H1 (cell line): ENCODE results near the gene KLHL29. TPM values are rescaled to one million over a fixed set of nuclear protein-coding genes. Genes with fewer than 3 reads are reported as not detected.

Experiments
- CTCF ChIA-PET: fragments of 300-600 bp; sonication (Branson Sonifier 250); formaldehyde crosslinking; loops from one replicate; lab custom pipeline; 2021; ENCODE audit not compliant: partially characterized antibody; lab: Charles Lee
- POLR2A ChIA-PET: fragments of 300-600 bp; sonication (Branson Sonifier 250); formaldehyde crosslinking; loops from one replicate; lab custom pipeline; 2021; ENCODE audit warnings: inconsistent platforms; ENCODE audit not compliant: partially characterized antibody; lab: Charles Lee
- DNase-seq, 2 experiments: peaks; one replicate each; pipeline versions ENCODE4 v3.0.0 to v3.0.0-alpha.2; 2010 to 2022; ENCODE audit warnings: low spot score in 2 of 2, low read depth in 1 of 2, mixed read lengths in 1 of 2
- FAIRE-seq: peaks from 2 replicates; lab custom pipeline; 2011; peaks lifted over from hg19 to GRCh38; lab: Jason Lieb, UNC
- H2AFZ ChIP-seq: 2 replicates; pipeline ENCODE4 v1.8.1; 2012; ENCODE audit warnings: low read length, inconsistent platforms
- H2AK5ac ChIP-seq: 2 replicates; pipeline ENCODE4 v1.6.1; 2013; ENCODE audit warnings: low read depth, low read length
- H2BK120ac ChIP-seq: replicated peaks from 2 replicates; pipeline ENCODE3; 2013; ENCODE audit warnings: low read depth, low read length, inconsistent platforms
- H2BK12ac ChIP-seq: 2 replicates; pipeline ENCODE4 v1.6.1; 2013; ENCODE audit warnings: low read depth, low read length
- H2BK15ac ChIP-seq: 2 replicates; pipeline ENCODE4 v1.6.1; 2013; ENCODE audit warnings: low read length
- H2BK20ac ChIP-seq: 2 replicates; pipeline ENCODE4 v1.6.1; 2013; ENCODE audit warnings: low read length
- H2BK5ac ChIP-seq: 2 replicates; pipeline ENCODE4 v1.6.1; 2013; ENCODE audit warnings: low read depth, low read length
- H3K14ac ChIP-seq: 2 replicates; pipeline ENCODE4 v1.6.1; 2013; ENCODE audit warnings: inconsistent platforms; ENCODE audit not compliant: insufficient read length
- H3K18ac ChIP-seq: 2 replicates; pipeline ENCODE4 v1.6.1; 2013; ENCODE audit warnings: low read length; ENCODE audit errors: extremely low read depth
- H3K23ac ChIP-seq: 2 replicates; pipeline ENCODE4 v1.6.1; 2013; ENCODE audit warnings: inconsistent platforms; ENCODE audit not compliant: insufficient read length
- H3K23me2 ChIP-seq: 2 replicates; pipeline ENCODE4 v1.6.1; 2013; ENCODE audit warnings: low read depth, low read length
- H3K27ac ChIP-seq: 2 replicates; pipeline ENCODE4 v1.6.1; 2011; ENCODE audit warnings: low read depth, low read length, inconsistent platforms
- H3K27me3 ChIP-seq, 4 experiments: replicated peaks in 1 of 4; 1 replicate in 1 of 4; 2 replicates in 3 of 4; pipeline versions ENCODE4 v1.6.1 to v1.8.1; 2011 to 2013; ENCODE audit warnings: low read length in 3 of 4, mild to moderate bottlenecking in 3 of 4, inconsistent platforms in 2 of 4, mixed read lengths in 2 of 4, moderate library complexity in 1 of 4; ENCODE audit not compliant: control insufficient read depth in 3 of 4, insufficient read depth in 3 of 4; ENCODE audit errors: extremely low read depth in 1 of 4
- H3K36me3 ChIP-seq, 4 experiments: 2 replicates each; pipeline versions ENCODE4 v1.6.1 to v1.8.1; 2011 to 2013; ENCODE audit warnings: mild to moderate bottlenecking in 4 of 4, low read length in 3 of 4, moderate library complexity in 2 of 4, control low read depth in 1 of 4, inconsistent platforms in 1 of 4; ENCODE audit not compliant: insufficient read depth in 4 of 4, control insufficient read depth in 2 of 4
- H3K4ac ChIP-seq: replicated peaks from 2 replicates; pipeline ENCODE3; 2013; ENCODE audit warnings: low read length, low read depth, mixed read lengths, inconsistent platforms; ENCODE audit not compliant: insufficient read length
- H3K4me1 ChIP-seq, 4 experiments: replicated peaks in 1 of 4; 1 replicate in 1 of 4; 2 replicates in 3 of 4; pipeline versions ENCODE4 v1.6.1 to v1.8.1; 2011 to 2013; ENCODE audit warnings: low read length in 3 of 4, inconsistent platforms in 2 of 4, mixed read lengths in 1 of 4; ENCODE audit not compliant: insufficient read depth in 4 of 4, control insufficient read depth in 3 of 4
- H3K4me2 ChIP-seq, 2 experiments: 2 replicates each; pipeline versions ENCODE4 v1.6.1 to v1.8.1; 2011 to 2013; ENCODE audit warnings: low read depth in 2 of 2, low read length in 2 of 2, control low read depth in 1 of 2, inconsistent platforms in 1 of 2, mild to moderate bottlenecking in 1 of 2; ENCODE audit not compliant: insufficient read depth in 1 of 2
- H3K4me3 ChIP-seq, 4 experiments: fragments of 200-600, 300-600 bp in 1 of 4; sonication (generic), shearing (Covaris generic), sonication (Bioruptor Twin) in 1 of 4; 2 replicates each; pipeline versions ENCODE4 v1.5.1 to v1.8.1; 2011 to 2016; ENCODE audit warnings: low read length in 4 of 4, low read depth in 3 of 4, control low read depth in 2 of 4, inconsistent platforms in 2 of 4, mild to moderate bottlenecking in 2 of 4, mixed read lengths in 1 of 4, moderate library complexity in 1 of 4; ENCODE audit not compliant: insufficient read depth in 2 of 4; ENCODE audit errors: extremely low read depth in 1 of 4
- H3K56ac ChIP-seq: replicated peaks from 2 replicates; pipeline ENCODE3; 2013; ENCODE audit warnings: low read depth, mild to moderate bottlenecking, mixed read lengths, low read length, inconsistent platforms; ENCODE audit not compliant: insufficient read length
- H3K79me1 ChIP-seq: 2 replicates; pipeline ENCODE4 v1.6.1; 2013; ENCODE audit warnings: low read depth, low read length, control low read depth
- H3K79me2 ChIP-seq, 2 experiments: 2 replicates each; pipeline versions ENCODE4 v1.6.1 to v1.8.1; 2012 to 2013; ENCODE audit warnings: low read length in 2 of 2, mild to moderate bottlenecking in 2 of 2, inconsistent platforms in 1 of 2; ENCODE audit not compliant: insufficient read depth in 2 of 2, control insufficient read depth in 1 of 2
- H3K9ac ChIP-seq, 4 experiments: replicated peaks in 1 of 4; 1 replicate in 1 of 4; 2 replicates in 3 of 4; pipeline versions ENCODE4 v1.6.1 to v1.8.1; 2011 to 2013; ENCODE audit warnings: low read depth in 3 of 4, low read length in 3 of 4, control low read depth in 2 of 4, mild to moderate bottlenecking in 2 of 4, moderate library complexity in 2 of 4, inconsistent platforms in 1 of 4; ENCODE audit errors: extremely low read depth in 1 of 4
- H3K9me3 ChIP-seq, 2 experiments: 2 replicates each; pipeline versions ENCODE4 v1.6.1 to v1.8.1; 2012 to 2013; ENCODE audit warnings: mild to moderate bottlenecking in 2 of 2, moderate library complexity in 2 of 2, control low read depth in 1 of 2, inconsistent platforms in 1 of 2, low read depth in 1 of 2, low read length in 1 of 2, mixed read lengths in 1 of 2; ENCODE audit not compliant: insufficient read depth in 2 of 2
- H4K20me1 ChIP-seq, 2 experiments: replicated peaks in 1 of 2; 2 replicates each; pipeline versions ENCODE3 to v1.8.1; 2011 to 2013; ENCODE audit warnings: inconsistent platforms in 2 of 2, low read length in 2 of 2, mild to moderate bottlenecking in 1 of 2; ENCODE audit not compliant: insufficient read depth in 2 of 2, control insufficient read depth in 1 of 2
- H4K5ac ChIP-seq: 2 replicates; pipeline ENCODE4 v1.6.1; 2013; ENCODE audit warnings: low read length, low read depth, mixed read lengths, inconsistent platforms; ENCODE audit not compliant: insufficient read length
- H4K8ac ChIP-seq: 2 replicates; pipeline ENCODE4 v1.8.0; 2013; ENCODE audit warnings: mild to moderate bottlenecking, moderate library complexity, low read length, inconsistent platforms; ENCODE audit not compliant: insufficient read depth; ENCODE audit errors: extremely low read depth
- H4K91ac ChIP-seq: replicated peaks from 2 replicates; pipeline ENCODE3; 2013; ENCODE audit warnings: low read length, mixed read lengths, inconsistent platforms; ENCODE audit not compliant: insufficient read length
- CBX5 ChIP-seq: fragments of 300-800, 300-1000 bp; sonication (generic); IDR thresholded peaks from 2 replicates; pipeline ENCODE4 v1.7.1; 2016; ENCODE audit warnings: antibody characterized with exemption, low read length, low read depth
- FOSL1 ChIP-seq: IDR thresholded peaks from 2 replicates; pipeline ENCODE4 v1.6.1; 2011; ENCODE audit warnings: mild to moderate bottlenecking, low read depth, low read length, moderate library complexity; ENCODE audit not compliant: insufficient read depth
- KDM5A ChIP-seq: fragments of 200-600 bp; IDR thresholded peaks from 2 replicates; pipeline ENCODE4 v1.7.1; 2012; ENCODE audit warnings: mild to moderate bottlenecking, low read length, inconsistent platforms, mixed read lengths
- RAD21 ChIP-seq, 2 experiments: IDR thresholded peaks in 1 of 2; conservative IDR thresholded peaks in 1 of 2; 2 replicates each; pipeline ENCODE4 v1.6.1; 2011; ENCODE audit warnings: low read depth in 2 of 2, low read length in 2 of 2, improper control_type of control experiment in 1 of 2, inconsistent platforms in 1 of 2, mild to moderate bottlenecking in 1 of 2, moderate library complexity in 1 of 2
- RNF2 ChIP-seq: fragments of 200-900, 300-1000 bp; sonication (generic); IDR thresholded peaks from 2 replicates; pipeline ENCODE4 v1.7.1; 2016; ENCODE audit warnings: borderline replicate concordance, low read depth, mild to moderate bottlenecking, antibody characterized with exemption, low read length; ENCODE audit not compliant: poor library complexity, severe bottlenecking; ENCODE audit errors: missing control alignments
- SAP30 ChIP-seq: fragments of 300-600 bp; sonication (generic); IDR thresholded peaks from 2 replicates; pipeline ENCODE4 v1.7.1; 2012; ENCODE audit warnings: low read length, moderate library complexity, mild to moderate bottlenecking, inconsistent platforms; ENCODE audit not compliant: insufficient read depth, insufficient replicate concordance
- TEAD4 ChIP-seq: IDR thresholded peaks from 2 replicates; pipeline ENCODE4 v1.6.1; 2012; ENCODE audit warnings: low read depth, low read length, inconsistent platforms, mixed read lengths
- YY1 ChIP-seq: IDR thresholded peaks from 2 replicates; pipeline ENCODE4 v1.6.1; 2011; ENCODE audit warnings: low read depth, mild to moderate bottlenecking, low read length
- WGBS, 2 experiments: shearing (Covaris generic) in 1 of 2; methylation state at CpG; one replicate each; pipeline versions ENCODE4 v1.1.6 to v1.1.7; 2013 to 2015; ENCODE audit warnings: low lambda C conversion rate in 2 of 2, mixed read lengths in 2 of 2, inconsistent platforms in 1 of 2, low coverage in 1 of 2, missing lambda C conversion rate in 1 of 2; ENCODE audit not compliant: insufficient replicate concordance in 2 of 2, insufficient coverage in 1 of 2, insufficient read length in 1 of 2; ENCODE audit errors: extremely low coverage in 1 of 2, missing lambda C conversion rate in 1 of 2; 5-methylcytosine and 5-hydroxymethylcytosine counted together
- polyA plus RNA-seq, 7 experiments: library from polyadenylated mRNA; depleted of rRNA in 3 of 7; stranded (reverse) in 5 of 7; unstranded in 2 of 7; fragments of >200 nt in 5 of 7; fragments of 200-250 nt in 2 of 7; gene quantifications; 1 replicate in 5 of 7; 2 replicates in 1 of 7; 4 replicates in 1 of 7; pipeline versions ENCODE4 v1.2.1 to v1.2.3, GENCODE V29; 2011 to 2013; ENCODE audit warnings: missing spikeins in 2 of 7, mixed read lengths in 2 of 7
- total RNA-seq: library from RNA; stranded (reverse); fragmentation: NEBNext Ultra II Directional; extraction: Animal tissue kit (Norgen Biotek cat#: 25700); gene quantifications from 2 replicates; pipeline ENCODE4 v1.2.1, GENCODE V29; 2021
- TF ChIP-seq, protein P1 (sequence below): IDR thresholded peaks from 2 replicates; pipeline ENCODE4 v1.6.1; 2011; ENCODE audit warnings: low read length, improper control_type of control experiment

KLHL29 gene
- total and polyA plus RNA-seq, 2 of the 8 experiments (the other 6 are each of a cell fraction or from before 2014, with no cell fraction given), result 1.1 to 4.7 TPM

DNA sequence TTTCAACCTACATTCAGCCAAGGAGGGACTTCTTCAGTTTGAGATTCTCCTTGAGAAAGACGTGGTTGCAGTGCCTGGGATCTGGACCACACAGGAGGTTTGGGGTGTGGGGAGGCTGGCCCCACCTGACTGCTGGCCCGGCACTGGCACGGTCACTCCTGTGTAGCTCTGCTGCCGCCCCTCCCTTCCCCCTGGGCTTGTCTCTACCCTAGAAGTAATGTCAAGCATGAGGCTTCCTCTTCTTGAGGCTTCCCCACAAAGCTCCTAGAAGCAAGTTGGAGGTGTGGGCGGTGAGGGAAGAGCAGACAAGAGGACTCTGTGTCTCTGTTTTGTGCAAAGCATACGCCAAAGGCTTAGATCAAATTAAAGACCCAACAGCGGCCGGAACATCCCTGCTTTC is 8.7 kb downstream of the KLHL29 start:
- Histone ChIP-seq H4K5ac (no peak overlapping the region), H3K18ac (no peak overlapping the region), H3K4me2 (no peak overlapping the region), H4K8ac (no peak overlapping the region), H3K79me1 (no peaks in the 10 kb centered on the region), H2BK12ac (no peak overlapping the region), H4K20me1 (peaks cover 2% of the 10 kb centered on the region in 2 experiments), H3K27ac (no peak overlapping the region), H3K23me2 (no peaks in the 10 kb centered on the region), H3K4me3 (no peak overlapping the region), H2BK5ac (no peak overlapping the region), H3K79me2 (no peaks in the 10 kb centered on the region), H3K27me3 (peaks cover 0 to 2% (median 0%) of the 10 kb centered on the region in 4 experiments; a peak in 4 of 7 replicates), H2AK5ac (no peak overlapping the region), H2BK15ac (no peak overlapping the region), H3K14ac (no peak overlapping the region), H3K4me1 (peaks cover 0 to 3% (median 0%) of the 10 kb centered on the region in 4 experiments; a peak in 1 of 7 replicates), H3K4ac (no peak overlapping the region), H3K9me3 (no peaks in the 10 kb centered on the region), H3K23ac (no peak overlapping the region), H3K9ac (no peak overlapping the region), H3K36me3 (no peaks in the 10 kb centered on the region), H2BK20ac (no peak overlapping the region), H3K56ac (no peak overlapping the region), H4K91ac (no peak overlapping the region), H2AFZ (no peak overlapping the region), H2BK120ac (no peak overlapping the region)
- FAIRE-seq (no peak), DNase-seq (no peak)
- ChIA-PET CTCF (interaction anchor here (1.4 kb wide), 1 partner anchor 21 kb away, joined by 4 read pairs; no protein-coding TSS in a partner anchor), POLR2A (no interaction called here)
- WGBS, 2 experiments, result 73% methylated on average over 8 of the region's 8 CpGs; no CpG with 5 or more reads in 1 of the 2 experiments
- TF ChIP-seq SAP30, result no peak
- TF ChIP-seq RNF2, result no peak
- no peak for TF ChIP-seq CBX5
- no peak for TF ChIP-seq FOSL1
- TF ChIP-seq KDM5A, result no peak
- TF ChIP-seq TEAD4, result no peak
- TF ChIP-seq, protein P1, sequence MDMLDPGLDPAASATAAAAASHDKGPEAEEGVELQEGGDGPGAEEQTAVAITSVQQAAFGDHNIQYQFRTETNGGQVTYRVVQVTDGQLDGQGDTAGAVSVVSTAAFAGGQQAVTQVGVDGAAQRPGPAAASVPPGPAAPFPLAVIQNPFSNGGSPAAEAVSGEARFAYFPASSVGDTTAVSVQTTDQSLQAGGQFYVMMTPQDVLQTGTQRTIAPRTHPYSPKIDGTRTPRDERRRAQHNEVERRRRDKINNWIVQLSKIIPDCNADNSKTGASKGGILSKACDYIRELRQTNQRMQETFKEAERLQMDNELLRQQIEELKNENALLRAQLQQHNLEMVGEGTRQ, result no peak
- no peak for TF ChIP-seq YY1
- TF ChIP-seq RAD21 (IDR thresholded peaks at IDR 0.05 in 1 of 2, conservative IDR thresholded peaks at IDR 0.05 in 1 of 2; ENCODE audit: low read depth in 2 of 2, low read length in 2 of 2), result no peak
